ENCODE results near the gene KCNMA1. TPM values are rescaled to one million over a fixed set of nuclear protein-coding genes. Genes with fewer than 3 reads are reported as not detected.

Gene KCNMA1
- total and polyA plus RNA-seq, 8 donors: 0.92 to 155 (median 54.3) TPM

- H3K36me3 ChIP-seq: no peaks in the 10 kb centered on the region
- no peak for DNase-seq
- peaks cover 0 to 3% (median 0%) of the 10 kb centered on the region in 4 donors for H3K4me1 ChIP-seq
- H3K4me3 ChIP-seq: no peak overlapping the region
- intact Hi-C loops (cut with DNase I; ENCODE audit: low total_unique reads): no loop called here
- TF ChIP-seq EP300 (IDR thresholded peaks at IDR 0.05): no peak
- no peak for TF ChIP-seq POLR2A (IDR thresholded peaks at IDR 0.05)
- no peak for TF ChIP-seq CTCF (IDR thresholded peaks at IDR 0.05)
- no peaks in the 10 kb centered on the region for H3K9me3 ChIP-seq
- H3K27me3 ChIP-seq: no peaks in the 10 kb centered on the region
- no peak overlapping the region for H3K27ac ChIP-seq
- WGBS, 5 donors: 93 to 96% (median 95%) methylated on average over 9 of the region's 9 CpGs
These were observed 276.2 kb downstream of the KCNMA1 start for GRCh38 chr10:77361426-77361825.

- no peak for TF ChIP-seq POLR2AphosphoS5 (IDR thresholded peaks at IDR 0.05)
- TF ChIP-seq EP300 (IDR thresholded peaks at IDR 0.05): no peak
- no peak for TF ChIP-seq POLR2A (IDR thresholded peaks at IDR 0.05)
- no peak for TF ChIP-seq CTCF (IDR thresholded peaks at IDR 0.05)
- Histone ChIP-seq H3K4me3 (no peak overlapping the region), H3K4me1 (peaks cover 0 to 3% (median 0%) of the 10 kb centered on the region in 4 donors), H3K27me3 (no peaks in the 10 kb centered on the region), H3K9me3 (no peaks in the 10 kb centered on the region), H3K27ac (no peak overlapping the region), H3K36me3 (no peaks in the 10 kb centered on the region)
- no peak for DNase-seq
- intact Hi-C loops (cut with DNase I; ENCODE audit: low total_unique reads): no loop called here
- 87 to 94% (median 90%) methylated on average over 5 of the region's 5 CpGs for WGBS, 5 donors
These were observed 276.8 kb downstream of the KCNMA1 start for GRCh38 chr10:77360835-77361234.

- Histone ChIP-seq H3K4me1 (peaks cover 0 to 3% (median 0%) of the 10 kb centered on the region in 4 donors), H3K27ac (no peak overlapping the region), H3K27me3 (no peaks in the 10 kb centered on the region), H3K4me3 (no peak overlapping the region), H3K36me3 (no peaks in the 10 kb centered on the region), H3K9me3 (no peaks in the 10 kb centered on the region)
- TF ChIP-seq POLR2A (IDR thresholded peaks at IDR 0.05) (no peak), CTCF (IDR thresholded peaks at IDR 0.05) (no peak), POLR2AphosphoS5 (IDR thresholded peaks at IDR 0.05) (no peak), EP300 (IDR thresholded peaks at IDR 0.05) (no peak)
- DNase-seq: no peak
- intact Hi-C loops (cut with DNase I; ENCODE audit: low total_unique reads): no loop called here
- WGBS, 5 donors: 61 to 94% (median 82%) methylated on average over 2 of the region's 2 CpGs
These were observed 277.6 kb downstream of the KCNMA1 start for GRCh38 chr10:77359950-77360520.

GRCh38 chr10:77359287-77359691, 278.3 kb downstream of the KCNMA1 start:
- 79 to 95% (median 89%) methylated on average over 9 of the region's 9 CpGs for WGBS, 5 donors
- no peak overlapping the region for H3K4me3 ChIP-seq
- no peak overlapping the region for H3K27ac ChIP-seq
- no peak for TF ChIP-seq CTCF (IDR thresholded peaks at IDR 0.05)
- no peak for TF ChIP-seq POLR2AphosphoS5 (IDR thresholded peaks at IDR 0.05)
- no peak for TF ChIP-seq EP300 (IDR thresholded peaks at IDR 0.05)
- TF ChIP-seq POLR2A (IDR thresholded peaks at IDR 0.05): no peak
- H3K36me3 ChIP-seq: no peaks in the 10 kb centered on the region
- H3K27me3 ChIP-seq: no peaks in the 10 kb centered on the region
- intact Hi-C loops (cut with DNase I; ENCODE audit: low total_unique reads): no loop called here
- H3K4me1 ChIP-seq: peaks cover 0 to 3% (median 0%) of the 10 kb centered on the region in 4 donors
- DNase-seq: no peak
- H3K9me3 ChIP-seq: no peaks in the 10 kb centered on the region
